Epithelial cell of esophagus (primary cell): Measurements from ENCODE around the gene NOP56.

ENCODE experiments used
- DNase-seq: peaks from one replicate; pipeline ENCODE4 v3.0.0; 2010; ENCODE audit warnings: low read depth
- H3K4me3 ChIP-seq: 2 replicates; pipeline ENCODE4 v1.5.1; 2011; ENCODE audit warnings: mild to moderate bottlenecking, low read length, control low read depth
- CTCF ChIP-seq: IDR thresholded peaks from 2 replicates; pipeline ENCODE4 v1.5.1; 2011; ENCODE audit warnings: low read depth, mild to moderate bottlenecking, low read length, control low read depth, inconsistent platforms; ENCODE audit not compliant: insufficient read depth; ENCODE audit errors: missing control alignments

The NOP56 gene

GRCh38 chr20:2687514-2687913 is 35.1 kb downstream of the NOP56 start:
- no peak for TF ChIP-seq CTCF
- DNase-seq: no peak
- H3K4me3 ChIP-seq: no peak overlapping the region

DNA sequence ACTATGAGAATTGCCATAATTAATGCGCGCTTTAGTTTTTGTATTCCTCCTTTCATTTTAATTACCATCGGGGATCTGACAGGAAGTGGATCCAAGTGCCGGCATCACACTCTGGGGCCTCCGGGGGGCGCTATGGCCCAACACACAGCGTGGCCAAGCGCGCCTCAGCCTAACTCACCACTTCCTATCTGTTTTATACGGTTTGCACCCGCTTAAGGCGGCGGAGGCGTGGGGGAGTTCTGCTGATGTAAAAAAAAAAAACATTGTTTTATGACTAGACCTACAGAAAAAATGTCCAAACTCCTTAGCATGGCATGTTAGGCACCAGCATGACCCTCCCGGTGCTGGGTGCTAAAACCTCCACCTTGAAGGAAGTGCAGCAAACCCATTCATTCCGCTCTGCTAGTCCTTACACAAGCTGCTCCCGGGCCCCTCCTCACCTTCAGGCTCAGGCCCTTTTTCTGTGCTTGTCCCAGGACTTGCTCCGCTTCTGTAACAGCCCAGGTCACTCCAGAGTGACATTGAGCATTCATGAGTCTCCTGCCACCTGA is 35.7 kb downstream of the NOP56 start:
- peak; percentile 56 for TF ChIP-seq CTCF
- H3K4me3 ChIP-seq: no peak overlapping the region
- peak; percentile 48 for DNase-seq

- no peak overlapping the region for H3K4me3 ChIP-seq
- DNase-seq: no peak
- TF ChIP-seq CTCF: no peak
Measured at GRCh38 chr20:2690213-2690612, 37.8 kb downstream of the NOP56 start.

- TF ChIP-seq CTCF: no peak
- no peak for DNase-seq
- H3K4me3 ChIP-seq: no peak overlapping the region
Measured at GRCh38 chr20:2690718-2691117, 38.3 kb downstream of the NOP56 start.

DNA sequence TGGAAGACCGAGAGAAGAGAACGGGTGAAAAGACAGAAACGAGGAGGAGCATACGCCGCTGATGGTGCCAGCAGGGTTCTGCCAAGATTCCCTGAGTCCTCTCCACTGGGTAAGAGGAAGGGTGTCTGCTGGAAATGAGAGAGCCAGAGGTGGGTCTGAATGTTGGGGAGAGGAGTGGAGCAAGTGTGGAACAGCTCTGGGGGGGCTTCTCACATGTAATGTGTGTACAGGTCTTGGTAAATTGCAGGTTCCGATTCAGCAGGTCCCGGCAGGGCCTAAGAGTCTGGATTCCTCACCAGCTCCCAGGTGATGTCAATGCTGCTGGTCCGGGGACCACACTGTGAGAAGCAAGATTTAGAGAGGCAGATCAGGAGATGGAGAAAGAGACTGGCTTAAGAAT is 38.7 kb downstream of the NOP56 start:
- no peak for TF ChIP-seq CTCF
- H3K4me3 ChIP-seq: no peak overlapping the region
- no peak for DNase-seq

GRCh38 chr20:2691663-2692035 is 39.2 kb downstream of the NOP56 start:
- no peak for DNase-seq
- TF ChIP-seq CTCF: no peak
- H3K4me3 ChIP-seq: no peak overlapping the region

DNA sequence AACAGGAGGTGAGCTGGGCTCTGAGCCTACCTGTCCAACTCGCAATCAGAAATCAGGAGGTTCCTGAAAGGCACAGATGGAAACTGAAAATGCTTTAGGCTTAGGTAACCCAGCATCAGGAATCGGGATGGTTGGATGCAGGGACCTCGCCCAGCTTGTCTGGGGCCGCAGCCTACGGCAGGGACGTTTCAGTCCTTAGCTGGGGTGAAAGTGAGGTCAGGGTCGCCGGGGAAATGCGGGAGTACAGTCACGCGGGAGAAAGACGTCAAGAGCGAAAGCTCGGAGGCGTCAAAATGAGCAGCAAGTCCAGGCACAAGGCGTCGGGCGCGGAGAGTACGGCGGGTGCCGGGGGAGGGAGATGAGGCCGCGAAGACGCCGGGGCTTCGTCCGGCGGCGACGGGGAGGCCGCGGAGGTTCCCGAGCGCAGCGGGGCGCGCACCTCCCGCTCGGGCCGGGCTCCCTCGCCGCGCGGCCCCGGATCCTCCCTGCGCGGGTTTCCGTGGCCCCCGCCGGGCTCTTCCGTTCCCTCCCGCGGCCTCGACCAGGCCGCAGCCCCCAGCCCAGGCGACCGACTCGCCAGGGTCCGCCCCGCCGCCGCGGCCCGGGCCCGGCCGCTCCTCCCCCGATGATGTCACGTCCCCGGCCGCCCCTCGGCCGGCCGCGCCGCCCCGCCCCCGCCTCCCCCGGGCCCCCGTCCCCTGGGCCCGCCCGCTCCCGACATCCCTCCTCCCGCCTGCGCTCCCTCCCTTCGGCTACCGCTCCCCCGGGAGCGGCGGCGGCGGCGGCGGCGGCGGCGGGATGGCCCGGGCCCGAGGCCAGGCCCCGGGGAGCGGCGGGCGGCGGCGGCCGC is 39.8 kb downstream of the NOP56 start, which contains the start of gene EBF4:
Gene EBF4, plus strand, starts transcription at position 745 of the 850 bp plus-strand sequence. CDS start 866 bp downstream, outside the sequence.
- H3K4me3 ChIP-seq: peak within 1 kb of the TSS; percentile 16
- no peak for TF ChIP-seq CTCF
- peak; percentile 7 for DNase-seq
